GM12878 (cell line): ENCODE measurements around the gene PRKAR1A. TPM values are rescaled to one million over a fixed set of nuclear protein-coding genes. Genes with fewer than 3 reads are reported as not detected.

Experiments
- ATAC-seq: fragments of 200-7000 bp; cut with Tn5 transposase; 3 replicates; pipeline ENCODE4 v1.9.1; 2020; ENCODE audit warnings: mild to moderate bottlenecking, moderate library complexity
- BruUV-seq: library from RNA; stranded (reverse); fragments of 400-500 nt; replicated peaks from 2 replicates; lab custom pipeline; 2021; lab: Mats Ljungman, UMichigan
- CTCF ChIA-PET: fragments of 300-600 bp; sonication (Branson Sonifier 250); formaldehyde crosslinking; extraction: SDS; loops from one replicate; lab custom pipeline; 2021; ENCODE audit warnings: inconsistent platforms; lab: Yijun Ruan, JAX
- POLR2A ChIA-PET: fragments of 350-600 bp; formaldehyde crosslinking; extraction: SDS; loops from one replicate; lab custom pipeline; 2021; ENCODE audit warnings: inconsistent platforms; lab: Charles Lee
- RAD21 ChIA-PET: fragments of 300-600 bp; sonication (Branson Sonifier 250); formaldehyde crosslinking; loops from one replicate; lab custom pipeline; 2023; ENCODE audit warnings: antibody characterized with exemption; ENCODE audit not compliant: unreplicated experiment; lab: Charles Lee
- SMC1A ChIA-PET: fragments of 300-600 bp; sonication (Branson Sonifier 250); formaldehyde crosslinking; loops from one replicate; lab custom pipeline; 2023; ENCODE audit not compliant: unreplicated experiment, uncharacterized antibody; lab: Charles Lee
- DNase-seq: peaks from one replicate; pipeline ENCODE4 v3.0.0-alpha.2; 2011; ENCODE audit warnings: low read depth, low spot score
- FAIRE-seq: peaks from 3 replicates; lab custom pipeline; 2011; peaks lifted over from hg19 to GRCh38; lab: Jason Lieb, UNC
- H2AFZ ChIP-seq: 2 replicates; pipeline ENCODE4 v1.6.0; 2011; ENCODE audit warnings: low read depth, low read length, control low read depth; ENCODE audit not compliant: control insufficient read depth
- H3K27ac ChIP-seq: 2 replicates; pipeline ENCODE4 v1.5.1; 2011; ENCODE audit warnings: control low read depth; ENCODE audit not compliant: control insufficient read depth, insufficient read depth
- H3K27me3 ChIP-seq, 2 experiments: replicated peaks in 1 of 2; 2 replicates each; pipeline versions ENCODE4 v1.6.0 to v1.6.1; 2011; ENCODE audit warnings: low read length in 1 of 2; ENCODE audit not compliant: control insufficient read depth in 2 of 2, insufficient read depth in 2 of 2
- H3K36me3 ChIP-seq, 2 experiments: 2 replicates each; pipeline ENCODE4 v1.5.1; 2011; ENCODE audit warnings: low read length in 1 of 2; ENCODE audit not compliant: control insufficient read depth in 2 of 2, insufficient read depth in 2 of 2
- H3K4me1 ChIP-seq: 2 replicates; pipeline ENCODE4 v1.6.1; 2011; ENCODE audit warnings: mild to moderate bottlenecking, low read length, moderate library complexity, mixed read lengths; ENCODE audit not compliant: control insufficient read depth, insufficient read depth
- H3K4me2 ChIP-seq: 2 replicates; pipeline ENCODE4 v1.6.0; 2011; ENCODE audit warnings: control low read depth; ENCODE audit not compliant: control insufficient read depth, insufficient read depth
- H3K4me3 ChIP-seq: fragments of 200-600 bp; sonication (generic); 2 replicates; pipeline ENCODE4 v1.5.1; 2016
- H3K79me2 ChIP-seq: 2 replicates; pipeline ENCODE4 v1.6.0; 2011; ENCODE audit warnings: low read length; ENCODE audit not compliant: control insufficient read depth, insufficient read depth
- H3K9ac ChIP-seq: 2 replicates; pipeline ENCODE4 v1.8.0; 2011; ENCODE audit warnings: low read length, control low read depth, mixed read lengths; ENCODE audit not compliant: control insufficient read depth, insufficient read depth
- H3K9me3 ChIP-seq: replicated peaks from 3 replicates; pipeline ENCODE4 v1.5.1; 2011; ENCODE audit warnings: mild to moderate bottlenecking, low read length; ENCODE audit not compliant: control insufficient read depth, insufficient read depth
- H4K20me1 ChIP-seq: 2 replicates; pipeline ENCODE4 v1.6.0; 2011; ENCODE audit not compliant: control insufficient read depth, insufficient read depth
- CTCF ChIP-seq, 3 experiments: IDR thresholded peaks in 2 of 3; conservative IDR thresholded peaks in 1 of 3; 2 replicates each; pipeline ENCODE4 v1.5.1; 2011; ENCODE audit warnings: low read depth in 3 of 3, low read length in 3 of 3, mild to moderate bottlenecking in 3 of 3, control low read depth in 2 of 3, moderate library complexity in 2 of 3, inconsistent platforms in 1 of 3, mixed read lengths in 1 of 3; ENCODE audit not compliant: control insufficient read depth in 2 of 3, insufficient read depth in 1 of 3; ENCODE audit errors: extremely low read depth in 1 of 3
- EGR1 ChIP-seq, 2 experiments: IDR thresholded peaks; 1 replicate in 1 of 2; 2 replicates in 1 of 2; pipeline ENCODE4 v1.6.1; 2011 to 2012; ENCODE audit warnings: low read depth in 2 of 2, low read length in 2 of 2, borderline replicate concordance in 1 of 2, mild to moderate bottlenecking in 1 of 2, moderate library complexity in 1 of 2
- EZH2 ChIP-seq: IDR thresholded peaks from 2 replicates; pipeline ENCODE4 v1.6.1; 2012; ENCODE audit warnings: low read depth, mild to moderate bottlenecking, control low read depth, inconsistent platforms, low read length, borderline replicate concordance; ENCODE audit not compliant: control insufficient read depth
- IKZF2 ChIP-seq, 2 experiments: fragments of 450-650 bp; IDR thresholded peaks; 2 replicates each; pipeline ENCODE4 v1.6.1; 2017; ENCODE audit warnings: mild to moderate bottlenecking in 2 of 2, moderate library complexity in 2 of 2
- MYC ChIP-seq: IDR thresholded peaks from 2 replicates; pipeline ENCODE4 v1.6.1; 2011; ENCODE audit warnings: mild to moderate bottlenecking, low read length, moderate library complexity, inconsistent platforms; ENCODE audit not compliant: insufficient read depth, insufficient replicate concordance, insufficient read length, severe bottlenecking
- NBN ChIP-seq: fragments of 450-650 bp; IDR thresholded peaks from 2 replicates; pipeline ENCODE4 v1.6.1; 2016
- NR2C1 ChIP-seq: fragments of 450-650 bp; IDR thresholded peaks from 2 replicates; pipeline ENCODE4 v1.6.1; 2017; ENCODE audit warnings: antibody characterized with exemption, mild to moderate bottlenecking, moderate library complexity
- PKNOX1 ChIP-seq: fragments of 450-650 bp; IDR thresholded peaks from 2 replicates; pipeline ENCODE4 v1.6.1; 2016; ENCODE audit warnings: mild to moderate bottlenecking
- PML ChIP-seq: IDR thresholded peaks from 2 replicates; pipeline ENCODE4 v1.6.1; 2012; ENCODE audit warnings: low read length, inconsistent platforms
- POU2F2 ChIP-seq: IDR thresholded peaks from 3 replicates; pipeline ENCODE4 v1.6.1; 2011; ENCODE audit warnings: low read depth, mild to moderate bottlenecking, low read length, borderline replicate concordance
- SIN3A ChIP-seq: IDR thresholded peaks from 2 replicates; pipeline ENCODE4 v1.6.1; 2012; ENCODE audit warnings: low read depth, low read length, improper control_type of control experiment
- SPI1 ChIP-seq: IDR thresholded peaks from 2 replicates; pipeline ENCODE4 v1.6.1; 2011; ENCODE audit warnings: low read depth, mild to moderate bottlenecking, low read length, moderate library complexity, borderline replicate concordance; ENCODE audit not compliant: insufficient read depth
- STAT3 ChIP-seq: IDR thresholded peaks from 2 replicates; pipeline ENCODE4 v1.6.1; 2011; ENCODE audit warnings: low read depth, low read length, improper control_type of control experiment
- ZBED1 ChIP-seq: IDR thresholded peaks from 2 replicates; pipeline ENCODE4 v1.6.1; 2016; ENCODE audit warnings: borderline replicate concordance
- ZNF217 ChIP-seq: fragments of 450-650 bp; IDR thresholded peaks from 2 replicates; pipeline ENCODE4 v1.6.1; 2017; ENCODE audit warnings: antibody characterized with exemption, mild to moderate bottlenecking
- WGBS: methylation state at CpG from one replicate; pipeline ENCODE4 v1.1.6; 2016; ENCODE audit warnings: low lambda C conversion rate; ENCODE audit not compliant: insufficient replicate concordance, insufficient coverage; ENCODE audit errors: missing lambda C conversion rate; 5-methylcytosine and 5-hydroxymethylcytosine counted together
- in situ Hi-C: fragments of 300-500 bp; cut with MboI; formaldehyde crosslinking; loops from 9 replicates; pipeline ENCODE4 v1.14.3; 2018; ENCODE audit warnings: mixed read lengths
- intact Hi-C: fragments of 100-400 bp; cut with micrococcal nuclease; formaldehyde crosslinking; loops from one replicate; pipeline ENCODE4 v1.14.2; 2022; ENCODE audit not compliant: unreplicated experiment
- polyA plus RNA-seq, 11 experiments: library from polyadenylated mRNA; depleted of rRNA in 4 of 11; unstranded in 6 of 11; stranded (reverse) in 5 of 11; fragments of >200 nt; fragmentation: Nextera tagmentation in 4 of 11; fragmentation: Illumina TruSeq in 1 of 11; extraction: Ambion mirVana in 4 of 11; extraction: Trizol in 1 of 11; gene quantifications; 1 replicate in 1 of 11; 2 replicates in 10 of 11; pipeline versions ENCODE4 v1.2.1 to v1.2.3, GENCODE V29; 2011 to 2016; ENCODE audit warnings: inconsistent platforms in 2 of 11, missing spikeins in 2 of 11, low read depth in 1 of 11
- total RNA-seq, 4 experiments: library from RNA; depleted of rRNA in 3 of 4; stranded (reverse); fragments of >200 nt in 3 of 4; fragmentation: Illumina TruSeq in 1 of 4; extraction: Trizol in 1 of 4; gene quantifications; 2 replicates each; pipeline versions ENCODE4 v1.2.1 to v1.2.3, GENCODE V29; 2013 to 2021

The PRKAR1A gene
- total and polyA plus RNA-seq, 10 of the 15 experiments (the other 5 are each of a cell fraction or from before 2014, with no cell fraction given) = 29.1 to 200 (median 125) TPM

- RAD21 ChIA-PET = interaction anchor here (1.2 kb wide), 1 partner anchor 16 kb away, joined by 4 read pairs; no protein-coding TSS in a partner anchor
- H3K4me3 ChIP-seq = peak overlapping the region; percentile 88
- FAIRE-seq (no peak), DNase-seq (no peak)
- H3K79me2 ChIP-seq = peaks cover 55% of the 10 kb centered on the region
- peaks cover 5% of the 10 kb centered on the region; the same call in 1 of the 3 replicates for H3K9me3 ChIP-seq
- CTCF ChIA-PET = interaction anchor here (1.7 kb wide), 1 partner anchor 52 kb away, joined by 4 read pairs; no protein-coding TSS in a partner anchor
- in situ Hi-C loops = no loop called here
- peak overlapping the region; percentile 98 for H3K27ac ChIP-seq
- H4K20me1 ChIP-seq = 0 out of 2 replicates have a peak, but pooled peaks cover 2% of the 10 kb centered on the region
- no peak for TF ChIP-seq NBN
- no peak for TF ChIP-seq ZNF217
- TF ChIP-seq STAT3 = no peak
- TF ChIP-seq MYC = no peak
- TF ChIP-seq IKZF2 (IDR thresholded peaks at IDR 0.05) = no peak
- TF ChIP-seq POU2F2 = no peak
- TF ChIP-seq SIN3A = no peak
- TF ChIP-seq CTCF (IDR thresholded peaks at IDR 0.05 in 2 of 3, conservative IDR thresholded peaks at IDR 0.05 in 1 of 3; ENCODE audit: control insufficient read depth in 2 of 3, extremely low read depth in 1 of 3, insufficient read depth in 1 of 3, low read depth in 3 of 3, low read length in 3 of 3) = no peak
- TF ChIP-seq SPI1 = no peak
- TF ChIP-seq EZH2 = no peak
- TF ChIP-seq PKNOX1 = no peak
- no peak for TF ChIP-seq NR2C1
- no peak for TF ChIP-seq ZBED1
- TF ChIP-seq EGR1 (IDR thresholded peaks at IDR 0.05; ENCODE audit: borderline replicate concordance in 1 of 2, low read depth in 2 of 2, low read length in 2 of 2) = no peak
- no peak for TF ChIP-seq PML
- TF ChIP-seq, all 136 proteins: peak for 0
- BruUV-seq = no TSS peak
- H3K27me3 ChIP-seq = no peaks in the 10 kb centered on the region
- H3K9ac ChIP-seq = peak overlapping the region; percentile 87
- H3K4me2 ChIP-seq = peak overlapping the region; percentile 89
- ChIA-PET SMC1A (interaction anchor here (8.1 kb wide), 1 partner anchor 14 kb away, joined by 97 read pairs; no protein-coding TSS in a partner anchor), POLR2A (interaction anchor here (2.8 kb wide), 1 partner anchor 11 kb away, joined by 10 read pairs; no protein-coding TSS in a partner anchor)
- H3K36me3 ChIP-seq = peaks cover 8 to 18% of the 10 kb centered on the region in 2 experiments; a peak in 3 of 4 replicates
- WGBS = 75% methylated on average over 3 of the region's 3 CpGs
- no peak for ATAC-seq
- no peak overlapping the region for H2AFZ ChIP-seq
- H3K4me1 ChIP-seq = peaks cover 7% of the 10 kb centered on the region; the same call in 1 of the 2 replicates
- intact Hi-C loops = loop anchor here (5.0 kb wide), 1 partner anchor 47 kb away; no protein-coding TSS in a partner anchor
Measured at GRCh38 chr17:68513932-68514331, 1.7 kb downstream of the PRKAR1A start.
